LNCAP (cell line): ENCODE measurements around the gene MYBPHL.

Source experiments
- TF ChIP-seq, protein P1 (sequence below): fragments of 450-650 bp; IDR thresholded peaks from 2 replicates; pipeline ENCODE4 v1.5.1; 2017; ENCODE audit warnings: mild to moderate bottlenecking

The MYBPHL gene

DNA sequence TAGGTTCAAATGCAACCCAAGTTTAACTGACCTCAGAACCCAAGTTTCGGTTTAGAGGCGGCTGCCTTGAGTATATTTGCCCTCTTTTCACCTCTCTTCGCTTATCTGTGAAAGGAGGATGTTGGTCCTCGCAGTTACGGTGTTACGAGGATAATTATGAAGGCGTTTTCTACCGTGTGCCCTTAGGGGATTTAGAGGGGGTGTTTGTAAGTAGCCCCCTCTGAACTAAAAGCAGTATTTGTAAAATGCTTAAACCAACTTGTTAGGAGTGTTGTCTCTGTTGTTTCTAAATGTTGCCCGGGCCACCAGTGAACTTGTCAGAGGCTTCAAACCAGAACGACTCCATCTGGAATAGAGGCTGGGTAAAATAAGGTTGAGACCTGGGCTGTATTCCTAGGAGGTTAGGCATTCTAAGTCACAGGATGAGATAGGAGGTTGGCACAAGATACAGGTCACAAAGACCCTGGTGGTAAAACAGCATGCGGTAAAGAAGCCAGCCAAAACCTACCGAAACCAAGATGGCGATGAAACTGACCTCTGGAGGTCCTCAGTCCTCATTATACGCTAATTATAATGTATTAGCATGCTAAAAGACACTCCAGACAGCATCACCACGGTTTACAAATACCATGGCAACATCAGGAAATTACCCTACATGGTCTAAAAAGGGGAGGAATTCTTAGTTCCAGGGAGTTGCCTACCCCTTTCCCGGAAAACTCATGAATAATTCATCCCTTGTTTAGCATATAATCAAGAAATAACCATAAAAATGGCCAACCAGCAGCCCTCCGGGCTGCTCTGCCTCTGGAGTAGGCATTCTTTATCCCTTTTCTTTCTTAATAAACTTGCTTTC is 22.8 kb downstream of the MYBPHL start:
- TF ChIP-seq, protein P1, sequence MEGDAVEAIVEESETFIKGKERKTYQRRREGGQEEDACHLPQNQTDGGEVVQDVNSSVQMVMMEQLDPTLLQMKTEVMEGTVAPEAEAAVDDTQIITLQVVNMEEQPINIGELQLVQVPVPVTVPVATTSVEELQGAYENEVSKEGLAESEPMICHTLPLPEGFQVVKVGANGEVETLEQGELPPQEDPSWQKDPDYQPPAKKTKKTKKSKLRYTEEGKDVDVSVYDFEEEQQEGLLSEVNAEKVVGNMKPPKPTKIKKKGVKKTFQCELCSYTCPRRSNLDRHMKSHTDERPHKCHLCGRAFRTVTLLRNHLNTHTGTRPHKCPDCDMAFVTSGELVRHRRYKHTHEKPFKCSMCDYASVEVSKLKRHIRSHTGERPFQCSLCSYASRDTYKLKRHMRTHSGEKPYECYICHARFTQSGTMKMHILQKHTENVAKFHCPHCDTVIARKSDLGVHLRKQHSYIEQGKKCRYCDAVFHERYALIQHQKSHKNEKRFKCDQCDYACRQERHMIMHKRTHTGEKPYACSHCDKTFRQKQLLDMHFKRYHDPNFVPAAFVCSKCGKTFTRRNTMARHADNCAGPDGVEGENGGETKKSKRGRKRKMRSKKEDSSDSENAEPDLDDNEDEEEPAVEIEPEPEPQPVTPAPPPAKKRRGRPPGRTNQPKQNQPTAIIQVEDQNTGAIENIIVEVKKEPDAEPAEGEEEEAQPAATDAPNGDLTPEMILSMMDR: no peak

DNA sequence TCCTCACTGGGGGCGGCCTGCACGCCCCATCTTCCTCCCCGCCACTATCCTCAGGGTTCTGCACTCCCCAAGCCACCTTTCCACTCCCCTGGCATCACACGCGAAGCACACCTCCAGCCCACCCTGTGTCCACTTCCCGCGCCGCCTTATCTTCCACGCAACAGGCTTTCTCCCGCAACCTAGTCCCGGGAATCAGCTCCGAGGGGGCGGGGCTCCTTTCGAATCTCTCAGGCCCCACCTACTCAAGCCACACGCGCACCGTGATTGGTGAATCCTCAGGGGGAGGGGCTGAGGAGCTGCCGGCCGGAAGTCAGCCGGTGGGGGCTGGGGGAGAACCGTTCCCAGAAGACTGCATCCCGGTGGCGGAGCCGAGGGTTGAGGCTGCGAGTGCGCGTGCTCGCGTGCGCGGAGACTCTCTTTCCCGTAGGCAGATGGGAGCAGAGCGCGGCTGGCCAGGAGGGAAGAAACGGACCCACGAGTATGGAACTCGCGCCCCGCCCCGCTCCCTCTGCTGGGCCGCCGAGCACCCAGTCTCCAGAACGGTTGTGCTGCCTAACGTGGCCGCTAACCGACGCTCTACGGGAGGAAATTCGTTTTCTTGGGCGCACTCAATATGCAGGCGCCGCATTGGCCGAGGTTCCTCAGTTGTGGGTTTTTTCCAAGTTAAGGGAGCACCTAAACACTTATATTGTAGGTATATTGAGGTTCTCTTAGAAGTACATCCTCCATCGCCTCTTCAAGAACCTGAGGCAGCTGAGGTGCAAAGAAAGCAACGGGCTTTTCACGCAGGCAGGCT is 23.7 kb downstream of the MYBPHL start, which contains the start of gene PSRC1:
TSS of gene PSRC1 (minus strand) at position 194 of the 796 bp plus-strand sequence.
- TF ChIP-seq, protein P1: peak; percentile 46

DNA sequence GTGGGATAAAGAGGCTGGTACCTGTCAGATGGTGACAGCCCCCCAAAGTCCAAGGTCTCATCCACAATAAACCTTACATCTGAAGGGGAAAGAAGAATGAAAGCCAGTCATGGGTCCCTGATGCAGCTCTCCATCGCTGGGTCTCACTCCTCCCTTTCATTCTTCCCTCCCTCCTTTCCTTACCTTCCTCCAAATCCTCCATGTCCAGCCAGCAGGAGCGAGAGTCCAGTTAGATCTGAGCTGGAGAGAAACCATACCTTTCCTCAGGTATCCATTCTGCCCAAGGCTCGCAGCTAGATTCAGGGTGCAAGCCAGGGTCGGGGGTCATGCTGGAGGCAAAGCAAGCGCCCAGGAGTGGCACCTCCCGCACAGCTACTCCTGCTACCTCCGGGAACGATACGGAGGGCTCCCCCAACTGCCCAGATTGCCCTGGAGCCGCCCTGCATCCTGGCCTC is 24.3 kb downstream of the MYBPHL start:
- TF ChIP-seq, protein P1: no peak

DNA sequence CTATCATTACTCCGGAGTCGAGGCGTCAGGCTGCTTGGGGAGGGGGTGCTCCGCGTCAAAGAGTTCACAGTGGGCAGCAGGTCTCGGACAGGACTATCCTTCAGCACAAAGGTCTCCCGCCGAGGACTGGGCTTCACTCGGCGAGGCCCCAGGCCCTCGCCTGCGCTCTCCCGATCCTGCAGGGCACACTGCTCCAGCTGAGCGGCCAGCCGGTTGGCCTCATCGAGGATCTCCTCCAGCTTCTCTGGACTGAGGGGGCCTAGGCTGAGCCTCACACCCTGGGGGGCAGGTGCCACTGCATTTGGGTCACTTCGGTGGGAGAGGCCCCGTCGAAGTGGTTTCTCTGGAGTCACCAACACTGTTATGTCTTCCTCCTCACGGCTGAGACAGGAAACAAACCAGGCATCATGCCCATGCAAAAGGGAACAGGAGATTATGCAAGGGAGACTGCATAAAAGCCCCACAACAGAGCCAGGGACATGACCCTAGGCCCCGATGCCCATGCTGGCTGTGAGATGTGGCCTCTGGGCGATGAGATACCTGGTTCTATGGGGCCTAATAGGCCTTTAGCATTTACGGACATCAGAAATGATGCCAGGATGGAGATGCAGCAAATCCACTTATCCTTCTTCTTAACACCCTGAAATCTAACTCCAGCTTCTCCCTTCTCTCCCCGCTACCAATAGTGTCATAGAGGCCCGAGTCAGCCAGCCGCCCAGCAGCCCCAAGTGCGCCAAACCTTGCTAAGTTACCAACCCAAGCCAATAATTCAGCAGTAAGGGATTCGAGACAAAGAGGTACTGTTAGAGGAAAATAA is 24.9 kb downstream of the MYBPHL start:
- TF ChIP-seq, protein P1: no peak

DNA sequence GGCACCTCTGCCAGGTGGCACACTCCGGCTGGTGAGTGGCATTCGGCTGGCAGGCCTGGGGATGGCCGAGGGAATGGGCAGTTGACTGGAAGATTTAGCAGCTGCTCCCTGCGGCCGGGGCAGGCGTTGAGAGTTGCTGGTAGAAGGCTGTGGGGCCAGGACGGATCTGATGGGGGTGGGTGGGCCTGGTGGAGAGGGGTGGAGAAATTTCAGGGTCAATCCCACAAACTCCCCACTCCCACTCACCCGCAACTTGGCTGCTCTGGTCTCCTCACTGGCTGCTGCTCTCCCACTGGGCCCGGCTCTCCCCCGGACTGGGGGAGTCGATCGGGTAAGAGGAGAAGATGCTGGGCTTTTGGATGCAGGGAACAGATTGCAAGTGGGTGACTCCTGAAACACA is 25.9 kb downstream of the MYBPHL start:
- TF ChIP-seq, protein P1: no peak

DNA sequence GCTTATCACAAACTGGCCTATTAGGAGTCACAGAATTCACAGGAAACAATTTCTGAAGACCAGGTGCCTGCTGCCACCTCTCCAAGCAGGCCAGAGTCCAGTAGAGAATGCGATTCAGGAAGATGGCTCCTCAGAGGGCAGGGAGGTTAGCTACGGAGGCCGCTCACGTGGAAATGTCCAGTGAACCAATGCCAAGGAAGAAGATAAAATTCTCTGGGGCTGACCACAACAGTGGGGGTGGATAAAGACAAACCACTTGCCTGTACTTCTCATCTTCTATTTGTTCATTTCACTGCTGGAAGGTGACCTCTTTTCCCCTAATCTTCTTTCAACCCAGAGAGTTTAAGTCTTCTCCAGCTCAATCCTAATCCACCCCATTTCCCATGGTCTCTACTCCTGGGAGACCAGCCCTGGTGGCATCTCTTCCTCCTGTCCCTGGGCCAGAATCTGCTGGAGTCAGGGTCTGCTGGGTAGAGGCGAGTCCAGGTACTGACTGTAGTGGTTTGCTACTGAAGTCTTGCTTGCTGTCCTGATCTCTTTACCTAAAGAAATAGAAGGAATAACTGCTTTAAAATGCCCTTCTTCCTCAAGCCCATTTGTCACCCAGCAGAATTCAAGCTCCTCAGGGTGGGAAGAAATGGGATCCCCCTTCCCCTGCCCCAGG is 27.1 kb downstream of the MYBPHL start:
- TF ChIP-seq, protein P1: no peak
